ENCODE measurements around the gene OR10K2. TPM values are rescaled to one million over a fixed set of nuclear protein-coding genes. Genes with fewer than 3 reads are reported as not detected.
"Not testable (repeated sequence)": the region's sequence is repeated elsewhere in the genome, so short reads cannot be mapped to it uniquely, and the experiment has no call there.

Gene OR10K2
- total RNA-seq, 1 experiment from 2014 or later, result not detected

GRCh38 chr1:158390331-158390730 lies 35.7 kb downstream of the OR10K2 start:
- no peak for DNase-seq (ENCODE audit: low read depth)
- in situ Hi-C loops (cut with HindIII; ENCODE audit: low pct_unique_long_range_greater_than_20kb, low sequenced_read_pairs), result no loop called here

DNA sequence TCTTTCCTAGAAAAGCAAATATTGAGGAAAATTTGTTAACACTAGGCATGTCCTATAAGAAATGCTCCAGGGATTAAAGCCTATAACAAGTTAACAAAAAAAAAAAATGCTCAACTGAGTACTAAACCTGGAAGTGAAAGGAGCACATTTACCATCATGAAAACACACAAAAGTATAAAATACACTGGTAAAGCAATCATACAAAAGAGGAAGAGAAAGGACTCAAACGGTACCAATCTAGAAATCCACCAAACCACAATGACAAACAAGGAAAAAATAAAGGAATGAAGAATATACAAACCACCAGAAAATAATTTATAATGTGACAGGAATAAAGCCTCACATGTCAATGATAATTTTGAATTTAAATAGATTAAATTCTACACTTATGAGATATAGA lies 51.2 kb downstream of the OR10K2 start:
- DNase-seq (ENCODE audit: low read depth), result no peak
- in situ Hi-C loops (cut with HindIII; ENCODE audit: low pct_unique_long_range_greater_than_20kb, low sequenced_read_pairs), result no loop called here

DNA sequence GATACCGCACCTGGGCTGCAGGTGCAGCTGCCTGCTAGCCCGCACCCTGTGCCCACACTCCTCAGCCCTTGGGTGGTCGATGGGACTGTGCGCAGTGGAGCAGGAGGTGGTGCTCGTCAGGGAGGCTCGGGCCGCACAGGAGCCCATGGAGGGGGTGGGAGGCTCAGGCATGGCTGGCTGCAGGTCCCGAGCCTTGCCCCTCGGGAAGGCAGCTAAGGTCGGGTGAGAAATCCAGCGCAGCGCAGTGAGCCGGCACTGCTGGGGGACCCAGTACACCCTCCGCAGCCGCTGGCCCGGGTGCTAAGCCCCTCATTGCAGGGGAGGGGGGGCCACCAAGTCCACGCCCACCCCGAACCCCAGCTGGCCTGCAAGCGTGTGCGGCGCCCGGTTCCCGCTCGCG lies 51.9 kb downstream of the OR10K2 start:
- in situ Hi-C loops (cut with HindIII; ENCODE audit: low pct_unique_long_range_greater_than_20kb, low sequenced_read_pairs), result not testable (repeated sequence)

DNA sequence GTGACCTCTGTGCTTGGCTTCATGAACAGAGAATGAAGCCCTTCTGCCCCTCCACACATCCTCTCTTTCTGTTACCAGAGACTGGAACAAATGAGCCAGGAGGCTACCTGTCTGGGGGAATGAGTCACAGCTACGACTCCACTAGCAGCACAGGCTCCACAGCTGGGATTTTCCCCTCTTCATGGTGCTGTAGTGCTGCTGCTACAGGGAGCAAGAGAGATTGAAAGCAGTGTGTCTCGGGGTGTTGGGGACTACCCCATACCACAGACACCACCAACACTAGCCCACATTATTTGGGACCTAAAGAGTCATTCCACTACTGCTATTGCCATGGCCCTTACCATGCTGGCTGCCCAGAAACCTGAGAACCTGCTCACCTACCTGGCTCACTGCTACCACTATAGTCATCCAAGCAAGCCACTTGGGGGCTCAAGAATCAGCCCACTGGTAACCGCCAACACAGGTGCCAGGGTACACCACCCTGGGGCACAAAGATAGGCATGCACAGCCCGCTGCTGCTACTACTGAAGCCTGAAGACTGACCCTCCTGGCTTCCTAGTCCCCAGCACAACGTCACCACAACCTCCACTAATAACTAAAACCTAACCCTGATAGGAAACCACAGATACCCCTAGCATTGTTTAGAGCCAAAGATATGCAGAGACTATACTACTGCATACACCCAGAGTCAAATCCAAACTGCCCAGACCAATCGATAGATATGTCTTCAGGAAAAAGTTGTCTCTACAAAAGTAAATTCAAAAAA lies 54.7 kb downstream of the OR10K2 start:
- in situ Hi-C loops (cut with HindIII; ENCODE audit: low pct_unique_long_range_greater_than_20kb, low sequenced_read_pairs), result no loop called here
- DNase-seq (ENCODE audit: low read depth), result no peak

More for the DNA sequence above, 51.9 kb downstream of the OR10K2 start:
- not testable (repeated sequence) for DNase-seq (ENCODE audit: low read depth)

Other genes with a start within 250 kb of the OR10K2 start
- gene CD1D, start 245.3 kb downstream of the OR10K2 start, total RNA-seq (2014; rRNA removed; shearing (Covaris generic); ENCODE audit: low replicate concordance), result 0.06 and 0.07 TPM in 2 replicates
- not detected in 2 replicates for gene CD1A, start 171.8 kb downstream of the OR10K2 start, total RNA-seq (2014; rRNA removed; shearing (Covaris generic); ENCODE audit: low replicate concordance)
- not detected in 2 replicates for gene CD1C, start 136.3 kb downstream of the OR10K2 start, total RNA-seq (2014; rRNA removed; shearing (Covaris generic); ENCODE audit: low replicate concordance)
- not detected in 2 replicates for gene CD1B, start 94.7 kb downstream of the OR10K2 start, total RNA-seq (2014; rRNA removed; shearing (Covaris generic); ENCODE audit: low replicate concordance)
- not detected in 2 replicates for gene CD1E, start 72.3 kb downstream of the OR10K2 start, total RNA-seq (2014; rRNA removed; shearing (Covaris generic); ENCODE audit: low replicate concordance)
- not detected in 2 replicates for gene OR10T2, start 26.8 kb downstream of the OR10K2 start, total RNA-seq (2014; rRNA removed; shearing (Covaris generic); ENCODE audit: low replicate concordance)
- gene OR10K1, start 35.6 kb upstream of the OR10K2 start, total RNA-seq (2014; rRNA removed; shearing (Covaris generic); ENCODE audit: low replicate concordance), result not detected in 2 replicates
- gene OR10R2, start 46.0 kb upstream of the OR10K2 start, total RNA-seq (2014; rRNA removed; shearing (Covaris generic); ENCODE audit: low replicate concordance), result not detected in 2 replicates
- not detected in 2 replicates for gene OR6Y1, start 128.2 kb upstream of the OR10K2 start, total RNA-seq (2014; rRNA removed; shearing (Covaris generic); ENCODE audit: low replicate concordance)
- not detected in 2 replicates for gene OR6P1, start 144.3 kb upstream of the OR10K2 start, total RNA-seq (2014; rRNA removed; shearing (Covaris generic); ENCODE audit: low replicate concordance)
- not detected in 2 replicates for gene OR10X1, start 153.7 kb upstream of the OR10K2 start, total RNA-seq (2014; rRNA removed; shearing (Covaris generic); ENCODE audit: low replicate concordance)
- not detected in 2 replicates for gene OR10Z1, start 179.0 kb upstream of the OR10K2 start, total RNA-seq (2014; rRNA removed; shearing (Covaris generic); ENCODE audit: low replicate concordance)